CD4-positive, alpha-beta memory T cell (primary cell): ENCODE data around the gene GJB6. TPM values are rescaled to one million over a fixed set of nuclear protein-coding genes. Genes with fewer than 3 reads are reported as not detected.
A peak's percentile ranks its signal among the peaks of the same experiment; 100 is the strongest.

Experiments
- CTCF ChIA-PET: fragments of 350-600 bp; sonication (Branson Sonifier 250); formaldehyde crosslinking; loops from one replicate; lab custom pipeline; 2021; ENCODE audit warnings: inconsistent platforms; ENCODE audit not compliant: partially characterized antibody; lab: Charles Lee
- POLR2A ChIA-PET: fragments of 350-600 bp; sonication (Branson Sonifier 250); formaldehyde crosslinking; loops from one replicate; lab custom pipeline; 2021; ENCODE audit not compliant: partially characterized antibody; lab: Charles Lee
- DNase-seq, 5 donors: peaks; one replicate each; pipeline versions ENCODE4 v3.0.0 to v3.0.0-alpha.2; 2020 to 2022; ENCODE audit warnings: mixed read lengths in 1 of 5
- H3K27ac ChIP-seq: one replicate; pipeline ENCODE4 v1.7.0; 2013; ENCODE audit warnings: low read depth, low read length
- H3K27me3 ChIP-seq: 2 replicates; pipeline ENCODE4 v1.7.0; 2013; ENCODE audit warnings: mild to moderate bottlenecking, low read length, moderate library complexity; ENCODE audit not compliant: insufficient read depth
- H3K36me3 ChIP-seq: 2 replicates; pipeline ENCODE4 v1.7.0; 2013; ENCODE audit warnings: mild to moderate bottlenecking, low read length, moderate library complexity; ENCODE audit not compliant: insufficient read depth
- H3K4me1 ChIP-seq: 2 replicates; pipeline ENCODE4 v1.7.0; 2013; ENCODE audit warnings: mild to moderate bottlenecking, low read length, moderate library complexity; ENCODE audit not compliant: insufficient read depth
- H3K4me3 ChIP-seq, 2 donors: one replicate each; pipeline ENCODE4 v1.7.0; 2013; ENCODE audit warnings: low read length in 2 of 2, mild to moderate bottlenecking in 1 of 2
- H3K9me3 ChIP-seq, 2 donors: one replicate each; pipeline ENCODE4 v1.7.0; 2013; ENCODE audit warnings: low read length in 2 of 2, control low read depth in 1 of 2; ENCODE audit not compliant: control insufficient read depth in 1 of 2
- H3K27ac Mint-ChIP-seq, 7 donors: one replicate each; pipeline ENCODE4 v1.8.0; 2020 to 2021; ENCODE audit warnings: mixed read lengths in 7 of 7, mild to moderate bottlenecking in 6 of 7, inconsistent platforms in 3 of 7, moderate library complexity in 3 of 7
- H3K27me3 Mint-ChIP-seq, 2 donors: one replicate each; pipeline ENCODE4 v1.8.0; 2020 to 2021; ENCODE audit warnings: mixed read lengths in 2 of 2
- H3K36me3 Mint-ChIP-seq, 2 donors: one replicate each; pipeline ENCODE4 v1.8.0; 2020 to 2021; ENCODE audit warnings: mixed read lengths in 2 of 2, inconsistent platforms in 1 of 2, mild to moderate bottlenecking in 1 of 2
- H3K4me1 Mint-ChIP-seq, 4 donors: one replicate each; pipeline ENCODE4 v1.8.0; 2020 to 2021; ENCODE audit warnings: mixed read lengths in 4 of 4, mild to moderate bottlenecking in 1 of 4
- H3K4me3 Mint-ChIP-seq, 8 donors: one replicate each; pipeline ENCODE4 v1.8.0; 2020 to 2021; ENCODE audit warnings: mixed read lengths in 8 of 8, mild to moderate bottlenecking in 7 of 8, moderate library complexity in 6 of 8, inconsistent platforms in 3 of 8
- H3K9me3 Mint-ChIP-seq, 8 donors: one replicate each; pipeline ENCODE4 v1.8.0; 2020 to 2021; ENCODE audit warnings: mixed read lengths in 8 of 8, mild to moderate bottlenecking in 5 of 8, inconsistent platforms in 3 of 8, moderate library complexity in 1 of 8
- intact Hi-C: fragments of 100-400 bp; cut with micrococcal nuclease; formaldehyde crosslinking; loops from one replicate; pipeline ENCODE4 v1.15.1; 2023
- polyA plus RNA-seq, 2 donors: library from polyadenylated mRNA; unstranded; fragments of 300-500 nt; fragmentation: Illumina TruSeq; gene quantifications; one replicate each; pipeline ENCODE4 v1.2.3, GENCODE V29; 2021
- total RNA-seq, 2 experiments: library from RNA; stranded (reverse); gene quantifications; one replicate each; pipeline ENCODE4 v1.2.3, GENCODE V29; 2021

The GJB6 gene
- total and polyA plus RNA-seq, 4 experiments from 2014 or later: 0.69 TPM; not detected in 3

DNA sequence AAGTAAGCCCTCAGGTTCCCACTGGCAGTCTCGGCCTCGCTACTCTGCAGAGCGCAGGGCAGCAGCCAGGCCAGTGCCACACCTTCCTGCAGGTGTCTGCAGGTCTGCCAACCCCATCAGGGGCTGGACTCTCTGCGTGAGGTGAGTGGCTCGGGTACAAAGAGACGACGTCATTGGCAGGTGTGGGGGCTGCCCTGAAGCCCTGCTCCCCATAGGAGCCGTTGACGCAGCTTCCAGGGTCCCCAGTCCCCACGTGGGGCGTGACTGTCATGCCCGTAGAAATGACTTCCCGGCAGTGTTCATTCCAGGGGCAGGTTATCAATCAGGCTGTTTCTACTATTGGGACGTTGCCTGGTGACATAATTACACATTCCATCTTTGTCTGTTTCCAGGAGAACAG is 15.3 kb upstream of the GJB6 start:
- Histone ChIP-seq H3K9me3 (no peaks in the 10 kb centered on the region), H3K27ac (no peak overlapping the region), H3K4me1 (no peaks in the 10 kb centered on the region), H3K36me3 (no peaks in the 10 kb centered on the region), H3K4me3 (no peak overlapping the region), H3K27me3 (no peaks in the 10 kb centered on the region)
- ChIA-PET CTCF (no interaction called here), POLR2A (no interaction called here)
- Mint-ChIP-seq H3K27me3 (no peaks in the 10 kb centered on the region), H3K4me3 (no peak overlapping the region), H3K9me3 (peaks cover 0 to 6% (median 0%) of the 10 kb centered on the region in 8 donors), H3K4me1 (peaks cover 0 to 6% (median 2%) of the 10 kb centered on the region in 4 donors), H3K27ac (no peak overlapping the region), H3K36me3 (no peaks in the 10 kb centered on the region)
- intact Hi-C loops: no loop called here
- no peak for DNase-seq

DNA sequence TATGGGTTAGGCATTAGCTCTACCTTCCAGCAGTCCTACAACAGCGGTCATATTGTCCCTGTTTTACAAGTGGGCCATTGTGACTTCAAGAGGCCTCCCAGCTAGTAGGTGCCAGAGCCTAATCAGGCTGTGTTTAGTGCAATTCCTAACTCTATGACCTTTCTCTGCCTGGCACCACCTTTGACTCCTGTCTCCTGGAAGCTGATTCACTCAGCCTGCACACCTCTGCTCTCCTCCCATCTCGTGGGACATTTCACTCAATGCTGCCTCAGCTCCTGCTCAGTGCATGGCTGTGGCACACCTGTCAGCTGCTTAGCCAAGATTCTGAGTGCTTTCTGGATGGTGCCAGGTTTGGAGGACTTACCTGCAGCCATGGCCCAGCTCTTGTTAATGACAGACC is 9.5 kb upstream of the GJB6 start:
- POLR2A ChIA-PET: no interaction called here
- peaks cover 15 to 18% of the 10 kb centered on the region in 2 donors for H3K27me3 Mint-ChIP-seq

GRCh38 chr13:20239748-20240147 is 7.6 kb upstream of the GJB6 start:
- Histone ChIP-seq H3K4me3 (no peak overlapping the region), H3K27ac (no peak overlapping the region), H3K27me3 (no peaks in the 10 kb centered on the region), H3K4me1 (no peaks in the 10 kb centered on the region), H3K9me3 (no peaks in the 10 kb centered on the region), H3K36me3 (no peaks in the 10 kb centered on the region)
- ChIA-PET POLR2A (no interaction called here), CTCF (no interaction called here)
- H3K9me3 Mint-ChIP-seq: peaks cover 0 to 6% (median 0%) of the 10 kb centered on the region in 8 donors
- no peak overlapping the region for H3K27ac Mint-ChIP-seq
- peaks cover 21 to 29% of the 10 kb centered on the region in 2 donors for H3K27me3 Mint-ChIP-seq
- H3K4me1 Mint-ChIP-seq: peaks cover 0 to 6% (median 2%) of the 10 kb centered on the region in 4 donors
- no peak overlapping the region for H3K4me3 Mint-ChIP-seq
- intact Hi-C loops: no loop called here
- DNase-seq: no peak
- no peaks in the 10 kb centered on the region for H3K36me3 Mint-ChIP-seq

More for the DNA sequence above, 9.5 kb upstream of the GJB6 start:
- H3K4me3 ChIP-seq: no peak overlapping the region
- H3K4me1 ChIP-seq: no peaks in the 10 kb centered on the region
- no peaks in the 10 kb centered on the region for H3K9me3 ChIP-seq
- H3K4me3 Mint-ChIP-seq: no peak overlapping the region
- CTCF ChIA-PET: interaction anchor here (1.2 kb wide), 1 partner anchor 45 kb away, joined by 3 read pairs; no protein-coding TSS in a partner anchor
- H3K9me3 Mint-ChIP-seq: peaks cover 0 to 7% (median 0%) of the 10 kb centered on the region in 8 donors
- peak overlapping the region in 1 of 7 donors; percentile 53 for H3K27ac Mint-ChIP-seq
- intact Hi-C loops: no loop called here
- DNase-seq: no peak
- H3K27ac ChIP-seq: no peak overlapping the region
- H3K4me1 Mint-ChIP-seq: peaks cover 0 to 6% (median 2%) of the 10 kb centered on the region in 4 donors
- H3K27me3 ChIP-seq: no peaks in the 10 kb centered on the region
- H3K36me3 ChIP-seq: no peaks in the 10 kb centered on the region
- no peaks in the 10 kb centered on the region for H3K36me3 Mint-ChIP-seq

- POLR2A ChIA-PET: no interaction called here
- H3K36me3 ChIP-seq: no peaks in the 10 kb centered on the region
- H3K27ac Mint-ChIP-seq: no peak overlapping the region
- no peaks in the 10 kb centered on the region for H3K9me3 ChIP-seq
- CTCF ChIA-PET: no interaction called here
- peaks cover 3 to 16% (median 6%) of the 10 kb centered on the region in 4 donors for H3K4me1 Mint-ChIP-seq
- no peaks in the 10 kb centered on the region for H3K9me3 Mint-ChIP-seq
- peak overlapping the region in 1 of 2 donors; percentile 50 for H3K4me3 ChIP-seq
- H3K4me3 Mint-ChIP-seq: peak overlapping the region in 6 of 8 donors; percentile 31 to 64 (median 44)
- H3K4me1 ChIP-seq: peaks cover 14% of the 10 kb centered on the region
- H3K36me3 Mint-ChIP-seq: no peaks in the 10 kb centered on the region
- peaks cover 27 to 38% of the 10 kb centered on the region in 2 donors for H3K27me3 Mint-ChIP-seq
- peaks cover 11% of the 10 kb centered on the region for H3K27me3 ChIP-seq
- intact Hi-C loops: no loop called here
- no peak for DNase-seq
- H3K27ac ChIP-seq: no peak overlapping the region
These were observed 598 bp upstream of the GJB6 start for GRCh38 chr13:20232556-20233277.

- POLR2A ChIA-PET: no interaction called here
- peak overlapping the region; percentile 36 to 50 for H3K4me3 ChIP-seq
- peak in 3 of 5 donors; percentile 4 to 22 (median 16) for DNase-seq
These were observed 943 bp downstream of the GJB6 start for GRCh38 chr13:20230913-20231838.

DNA sequence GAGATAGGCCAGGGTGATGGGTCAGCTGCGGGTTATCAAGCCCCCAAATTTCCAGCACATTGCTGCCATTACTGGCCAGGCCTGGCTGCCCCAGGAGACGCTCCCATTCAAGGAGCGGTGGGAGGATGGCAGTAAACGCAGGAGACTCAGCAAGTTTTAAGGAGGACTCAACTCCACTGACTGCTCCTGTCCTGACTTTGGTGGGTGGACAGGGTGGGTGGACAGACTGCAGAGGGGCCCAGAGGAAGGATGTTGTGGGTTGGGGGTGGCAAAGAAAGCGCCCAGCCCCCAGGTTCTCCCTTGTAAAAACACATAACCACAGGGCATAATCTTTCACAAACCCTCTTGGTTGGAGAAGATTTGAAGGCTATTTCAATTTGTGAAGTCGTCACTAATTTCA is 4.4 kb downstream of the GJB6 start:
- CTCF ChIA-PET: interaction anchor here (0.7 to 1.1 kb wide), 3 partner anchors 19 to 269 kb away, joined by 3 read pairs; no protein-coding TSS in a partner anchor
- Mint-ChIP-seq H3K9me3 (no peaks in the 10 kb centered on the region), H3K27ac (no peak overlapping the region), H3K27me3 (peaks cover 8 to 24% of the 10 kb centered on the region in 2 donors), H3K4me1 (peaks cover 3 to 12% (median 6%) of the 10 kb centered on the region in 4 donors), H3K4me3 (no peak overlapping the region), H3K36me3 (no peaks in the 10 kb centered on the region)
- Histone ChIP-seq H3K9me3 (no peaks in the 10 kb centered on the region), H3K27me3 (peaks cover under 1% of the 10 kb centered on the region), H3K36me3 (no peaks in the 10 kb centered on the region), H3K4me1 (peaks cover 11% of the 10 kb centered on the region), H3K4me3 (no peak overlapping the region), H3K27ac (no peak overlapping the region)
- POLR2A ChIA-PET: no interaction called here
- no peak for DNase-seq
- intact Hi-C loops: no loop called here

More at GRCh38 chr13:20230913-20231838, 943 bp downstream of the GJB6 start:
- H3K4me1 Mint-ChIP-seq: peaks cover 3 to 16% (median 6%) of the 10 kb centered on the region in 4 donors
- intact Hi-C loops: loop anchor here (2.0 kb wide), 1 partner anchor 34 kb away; no protein-coding TSS in a partner anchor
- Histone ChIP-seq H3K27ac (no peak overlapping the region), H3K36me3 (no peaks in the 10 kb centered on the region), H3K4me1 (peaks cover 14% of the 10 kb centered on the region), H3K27me3 (peaks cover 11% of the 10 kb centered on the region), H3K9me3 (no peaks in the 10 kb centered on the region)
- H3K4me3 Mint-ChIP-seq: peak overlapping the region; percentile 85 to 94 (median 89)
- CTCF ChIA-PET: no interaction called here
- no peaks in the 10 kb centered on the region for H3K9me3 Mint-ChIP-seq
- peaks cover 21 to 39% of the 10 kb centered on the region in 2 donors for H3K27me3 Mint-ChIP-seq
- peak overlapping the region; percentile 18 to 84 (median 57) for H3K27ac Mint-ChIP-seq
- H3K36me3 Mint-ChIP-seq: no peaks in the 10 kb centered on the region

GRCh38 chr13:20227288-20227687 is 4.8 kb downstream of the GJB6 start:
- Histone ChIP-seq H3K4me1 (peaks cover 7% of the 10 kb centered on the region), H3K27ac (no peak overlapping the region), H3K9me3 (no peaks in the 10 kb centered on the region), H3K27me3 (no peaks in the 10 kb centered on the region), H3K36me3 (no peaks in the 10 kb centered on the region), H3K4me3 (no peak overlapping the region)
- peaks cover 3 to 10% (median 6%) of the 10 kb centered on the region in 4 donors for H3K4me1 Mint-ChIP-seq
- no peak overlapping the region for H3K27ac Mint-ChIP-seq
- intact Hi-C loops: no loop called here
- H3K4me3 Mint-ChIP-seq: no peak overlapping the region
- H3K27me3 Mint-ChIP-seq: peaks cover 8 to 26% of the 10 kb centered on the region in 2 donors
- CTCF ChIA-PET: interaction anchor here (1.1 kb wide), 1 partner anchor 270 kb away, joined by 3 read pairs; no protein-coding TSS in a partner anchor
- no peaks in the 10 kb centered on the region for H3K9me3 Mint-ChIP-seq
- DNase-seq: no peak
- POLR2A ChIA-PET: no interaction called here
- no peaks in the 10 kb centered on the region for H3K36me3 Mint-ChIP-seq
